T-helper 17 cell (primary cell): ENCODE measurements around the gene ASCC2. TPM values are rescaled to one million over a fixed set of nuclear protein-coding genes. Genes with fewer than 3 reads are reported as not detected.
"Not testable (repeated sequence)": the region's sequence is repeated elsewhere in the genome, so short reads cannot be mapped to it uniquely, and the experiment has no call there.

ENCODE experiments used
- ATAC-seq: fragments of 150-1000 bp; cut with Tn5 transposase; 2 replicates; pipeline ENCODE4 v1.10.0; 2021; ENCODE audit warnings: mild to moderate bottlenecking, moderate library complexity
- DNase-seq, 3 donors: peaks; one replicate each; pipeline versions ENCODE4 v3.0.0 to v3.0.0-alpha.2; 2020 to 2021
- H3K9me3 ChIP-seq: one replicate; pipeline ENCODE4 v1.7.0; 2013; ENCODE audit warnings: low read length, mild to moderate bottlenecking; ENCODE audit not compliant: control insufficient read depth, poor library complexity, severe bottlenecking
- H3K27ac Mint-ChIP-seq: one replicate; pipeline ENCODE4 v1.8.0; 2022; ENCODE audit warnings: mild to moderate bottlenecking, moderate library complexity, mixed read lengths
- H3K27me3 Mint-ChIP-seq: one replicate; pipeline ENCODE4 v1.8.0; 2022; ENCODE audit warnings: mixed read lengths
- H3K36me3 Mint-ChIP-seq: one replicate; pipeline ENCODE4 v1.8.0; 2022; ENCODE audit warnings: low read depth, mixed read lengths
- H3K4me1 Mint-ChIP-seq: one replicate; pipeline ENCODE4 v1.8.0; 2022; ENCODE audit warnings: mild to moderate bottlenecking, mixed read lengths
- H3K4me3 Mint-ChIP-seq: one replicate; pipeline ENCODE4 v1.8.0; 2022; ENCODE audit warnings: mild to moderate bottlenecking, moderate library complexity, mixed read lengths
- total RNA-seq, 4 donors: library from RNA in 2 of 4; stranded (reverse) in 2 of 4; gene quantifications; one replicate each; pipeline ENCODE4 v1.2.3 and lab custom pipeline; 2022 to 2026

ASCC2 gene
- total RNA-seq, 2 donors from 2014 or later, result 65.9 to 79.8 TPM

- Mint-ChIP-seq H3K4me3 (peak overlapping the region; percentile 98), H3K27ac (peak overlapping the region; percentile 98), H3K27me3 (no peaks in the 10 kb centered on the region), H3K4me1 (peaks cover 28% of the 10 kb centered on the region), H3K36me3 (no peaks in the 10 kb centered on the region)
- H3K9me3 ChIP-seq, result no peaks in the 10 kb centered on the region
- DNase-seq (peak in 1 of 3 donors; percentile 8), ATAC-seq (no peak)
These were observed 72.0 kb downstream of the ASCC2 start for GRCh38 chr22:29765905-29766631.

GRCh38 chr22:29762263-29762662, 75.8 kb downstream of the ASCC2 start:
- Mint-ChIP-seq H3K4me3 (no peak overlapping the region), H3K4me1 (peaks cover 17% of the 10 kb centered on the region), H3K27ac (no peak overlapping the region), H3K36me3 (no peaks in the 10 kb centered on the region), H3K27me3 (no peaks in the 10 kb centered on the region)
- no peak for ATAC-seq
- H3K9me3 ChIP-seq, result no peaks in the 10 kb centered on the region
- DNase-seq, result no peak

- H3K4me1 Mint-ChIP-seq, result peaks cover 4% of the 10 kb centered on the region
- no peaks in the 10 kb centered on the region for H3K9me3 ChIP-seq
- ATAC-seq (no peak), DNase-seq (no peak)
- H3K27ac Mint-ChIP-seq, result no peak overlapping the region
- no peak overlapping the region for H3K4me3 Mint-ChIP-seq
- H3K27me3 Mint-ChIP-seq, result no peaks in the 10 kb centered on the region
- H3K36me3 Mint-ChIP-seq, result no peaks in the 10 kb centered on the region
These were observed 79.1 kb downstream of the ASCC2 start for GRCh38 chr22:29758959-29759358.

- Mint-ChIP-seq H3K36me3 (no peaks in the 10 kb centered on the region), H3K27me3 (no peaks in the 10 kb centered on the region), H3K27ac (no peak overlapping the region), H3K4me3 (no peak overlapping the region), H3K4me1 (peaks cover 4% of the 10 kb centered on the region)
- no peak for DNase-seq
- no peak for ATAC-seq
- H3K9me3 ChIP-seq, result no peaks in the 10 kb centered on the region
These were observed 79.9 kb downstream of the ASCC2 start for GRCh38 chr22:29758068-29758622.

GRCh38 chr22:29757096-29757495, 81.0 kb downstream of the ASCC2 start:
- no peaks in the 10 kb centered on the region for H3K36me3 Mint-ChIP-seq
- H3K27me3 Mint-ChIP-seq, result no peaks in the 10 kb centered on the region
- H3K4me1 Mint-ChIP-seq, result peaks cover 7% of the 10 kb centered on the region
- DNase-seq (no peak), ATAC-seq (no peak)
- H3K9me3 ChIP-seq, result no peaks in the 10 kb centered on the region
- no peak overlapping the region for H3K27ac Mint-ChIP-seq
- H3K4me3 Mint-ChIP-seq, result no peak overlapping the region

- no peak overlapping the region for H3K27ac Mint-ChIP-seq
- no peaks in the 10 kb centered on the region for H3K9me3 ChIP-seq
- no peaks in the 10 kb centered on the region for H3K27me3 Mint-ChIP-seq
- no peak overlapping the region for H3K4me3 Mint-ChIP-seq
- H3K4me1 Mint-ChIP-seq, result peaks cover 8% of the 10 kb centered on the region
- DNase-seq, result no peak
- no peaks in the 10 kb centered on the region for H3K36me3 Mint-ChIP-seq
- no peak for ATAC-seq
These were observed 81.7 kb downstream of the ASCC2 start for GRCh38 chr22:29756341-29756740.

GRCh38 chr22:29755889-29756288, 82.2 kb downstream of the ASCC2 start:
- H3K4me3 Mint-ChIP-seq, result no peak overlapping the region
- H3K9me3 ChIP-seq, result no peaks in the 10 kb centered on the region
- no peaks in the 10 kb centered on the region for H3K27me3 Mint-ChIP-seq
- peaks cover 11% of the 10 kb centered on the region for H3K4me1 Mint-ChIP-seq
- DNase-seq, result no peak
- no peak for ATAC-seq
- H3K27ac Mint-ChIP-seq, result no peak overlapping the region
- H3K36me3 Mint-ChIP-seq, result no peaks in the 10 kb centered on the region

GRCh38 chr22:29754658-29755395, 83.2 kb downstream of the ASCC2 start:
- peaks cover 18% of the 10 kb centered on the region for H3K4me1 Mint-ChIP-seq
- not testable (repeated sequence) for DNase-seq, H3K27ac Mint-ChIP-seq, H3K4me3 Mint-ChIP-seq, H3K27me3 Mint-ChIP-seq, H3K9me3 ChIP-seq, H3K36me3 Mint-ChIP-seq, ATAC-seq

- Mint-ChIP-seq H3K4me3 (no peak overlapping the region), H3K36me3 (no peaks in the 10 kb centered on the region), H3K4me1 (peaks cover 16% of the 10 kb centered on the region), H3K27me3 (no peaks in the 10 kb centered on the region), H3K27ac (no peak overlapping the region)
- ATAC-seq, result no peak
- no peaks in the 10 kb centered on the region for H3K9me3 ChIP-seq
- DNase-seq, result no peak
These were observed 84.0 kb downstream of the ASCC2 start for GRCh38 chr22:29753808-29754657.

- Mint-ChIP-seq H3K27me3 (no peaks in the 10 kb centered on the region), H3K4me1 (peaks cover 16% of the 10 kb centered on the region), H3K27ac (peak overlapping the region; percentile 43), H3K36me3 (peaks cover 4% of the 10 kb centered on the region), H3K4me3 (no peak overlapping the region)
- no peaks in the 10 kb centered on the region for H3K9me3 ChIP-seq
- no peak for ATAC-seq
- DNase-seq, result no peak
These were observed 86.4 kb downstream of the ASCC2 start for GRCh38 chr22:29751669-29752068.

GRCh38 chr22:29750559-29751538, 87.2 kb downstream of the ASCC2 start:
- H3K27me3 Mint-ChIP-seq, result no peaks in the 10 kb centered on the region
- no peaks in the 10 kb centered on the region for H3K9me3 ChIP-seq
- H3K4me3 Mint-ChIP-seq, result no peak overlapping the region
- ATAC-seq, result peak; percentile 64
- peaks cover 16% of the 10 kb centered on the region for H3K4me1 Mint-ChIP-seq
- no peak for DNase-seq
- H3K27ac Mint-ChIP-seq, result peak overlapping the region; percentile 43
- H3K36me3 Mint-ChIP-seq, result peaks cover 4% of the 10 kb centered on the region

- no peaks in the 10 kb centered on the region for H3K9me3 ChIP-seq
- Mint-ChIP-seq H3K36me3 (peaks cover 4% of the 10 kb centered on the region), H3K27me3 (no peaks in the 10 kb centered on the region), H3K4me3 (peak overlapping the region; percentile 45), H3K27ac (peak overlapping the region; percentile 43), H3K4me1 (peaks cover 15% of the 10 kb centered on the region)
- ATAC-seq (no peak), DNase-seq (no peak)
These were observed 88.0 kb downstream of the ASCC2 start for GRCh38 chr22:29750029-29750428.
